Keratinocyte (primary cell): ENCODE measurements around the gene CLCN7.

Experiments
- CTCF ChIP-seq, 3 experiments: IDR thresholded peaks in 1 of 3; conservative IDR thresholded peaks in 1 of 3; optimal IDR thresholded peaks in 1 of 3; 2 replicates in 2 of 3; 3 replicates in 1 of 3; pipeline versions ENCODE3 to v1.5.1; 2011; ENCODE audit warnings: low read length in 3 of 3, mild to moderate bottlenecking in 3 of 3, moderate library complexity in 2 of 3, control low read depth in 1 of 3, inconsistent platforms in 1 of 3; ENCODE audit not compliant: insufficient read depth in 2 of 3; ENCODE audit errors: extremely low read depth in 1 of 3
- EZH2 ChIP-seq: IDR thresholded peaks from one replicate; pipeline ENCODE4 v1.6.1; 2012; ENCODE audit warnings: inconsistent platforms, mild to moderate bottlenecking, low read length, moderate library complexity

GRCh38 chr16:1448536-1449116, 26.2 kb downstream of the CLCN7 start:
- TF ChIP-seq CTCF (optimal IDR thresholded peaks at IDR 0.05 in 1 of 3, IDR thresholded peaks at IDR 0.05 in 1 of 3, conservative IDR thresholded peaks at IDR 0.05 in 1 of 3; ENCODE audit: extremely low read depth in 1 of 3, insufficient read depth in 2 of 3, low read length in 3 of 3) (no peak), EZH2 (no peak)
